ENCODE results near the gene CORO6. TPM values are rescaled to one million over a fixed set of nuclear protein-coding genes. Genes with fewer than 3 reads are reported as not detected.
A peak's percentile ranks its signal among the peaks of the same experiment; 100 is the strongest.

Gene CORO6
- 6.7 to 7.6 TPM (median 7.2 TPM) in 3 replicates for total RNA-seq
- long read RNA-seq, partial matches to known transcripts, result 2 of 9 reads
- long read RNA-seq, other reads (novel, unspliced or antisense), result 7 of 9 reads

GRCh38 chr17:29622337-29623282, at the start of gene CORO6:
Gene CORO6 (minus strand): TSS chr17:29622912. CDS start chr17:29621421, 1,491 bp downstream.
- no peak for DNase-seq (ENCODE audit: low spot score)
- peaks cover 35% of the 10 kb centered on the region for H3K4me1 Mint-ChIP-seq (ENCODE audit: low read depth)
- peak within 1 kb of the TSS; percentile 77 for H3K4me3 Mint-ChIP-seq (ENCODE audit: unreplicated experiment)
- H3K27ac Mint-ChIP-seq (ENCODE audit: unreplicated experiment), result peak within 1 kb of the TSS; percentile 12
- no peaks in the 10 kb centered on the region for H3K9me3 Mint-ChIP-seq (ENCODE audit: low read depth)
- TF ChIP-seq CTCF (IDR thresholded peaks at IDR 0.05), result no peak
- no peaks in the 10 kb centered on the region for H3K27me3 Mint-ChIP-seq (ENCODE audit: low read depth)
- H3K36me3 Mint-ChIP-seq (ENCODE audit: low read depth), result no peaks in the 10 kb centered on the region

GRCh38 chr17:29671661-29672060, 48.9 kb upstream of the CORO6 start:
- H3K4me1 Mint-ChIP-seq (ENCODE audit: low read depth), result peaks cover 8% of the 10 kb centered on the region
- no peak overlapping the region for H3K4me3 Mint-ChIP-seq (ENCODE audit: unreplicated experiment)

GRCh38 chr17:29669266-29669665, 46.6 kb upstream of the CORO6 start:
- no peak for TF ChIP-seq CTCF (IDR thresholded peaks at IDR 0.05)
- DNase-seq (ENCODE audit: low spot score), result no peak
- no peak overlapping the region for H3K27ac Mint-ChIP-seq (ENCODE audit: unreplicated experiment)

More at GRCh38 chr17:29671661-29672060, 48.9 kb upstream of the CORO6 start:
- Mint-ChIP-seq H3K27ac (ENCODE audit: unreplicated experiment) (no peak overlapping the region), H3K36me3 (ENCODE audit: low read depth) (peaks cover 3% of the 10 kb centered on the region), H3K9me3 (ENCODE audit: low read depth) (no peaks in the 10 kb centered on the region), H3K27me3 (ENCODE audit: low read depth) (no peaks in the 10 kb centered on the region)
- no peak for DNase-seq (ENCODE audit: low spot score)
- no peak for TF ChIP-seq CTCF (IDR thresholded peaks at IDR 0.05)

GRCh38 chr17:29667969-29668368, 45.3 kb upstream of the CORO6 start:
- Mint-ChIP-seq H3K27ac (ENCODE audit: unreplicated experiment) (no peak overlapping the region), H3K4me1 (ENCODE audit: low read depth) (peaks cover 26% of the 10 kb centered on the region)

More at GRCh38 chr17:29669266-29669665, 46.6 kb upstream of the CORO6 start:
- peaks cover 4% of the 10 kb centered on the region for H3K36me3 Mint-ChIP-seq (ENCODE audit: low read depth)
- H3K9me3 Mint-ChIP-seq (ENCODE audit: low read depth), result no peaks in the 10 kb centered on the region
- H3K4me3 Mint-ChIP-seq (ENCODE audit: unreplicated experiment), result no peak overlapping the region
- H3K4me1 Mint-ChIP-seq (ENCODE audit: low read depth), result peaks cover 20% of the 10 kb centered on the region
- no peaks in the 10 kb centered on the region for H3K27me3 Mint-ChIP-seq (ENCODE audit: low read depth)

More at GRCh38 chr17:29667969-29668368, 45.3 kb upstream of the CORO6 start:
- no peak for DNase-seq (ENCODE audit: low spot score)
- no peak for TF ChIP-seq CTCF (IDR thresholded peaks at IDR 0.05)
- H3K27me3 Mint-ChIP-seq (ENCODE audit: low read depth), result no peaks in the 10 kb centered on the region
- no peak overlapping the region for H3K4me3 Mint-ChIP-seq (ENCODE audit: unreplicated experiment)
- peaks cover 4% of the 10 kb centered on the region for H3K36me3 Mint-ChIP-seq (ENCODE audit: low read depth)
- no peaks in the 10 kb centered on the region for H3K9me3 Mint-ChIP-seq (ENCODE audit: low read depth)
